Measurements from ENCODE around the gene TRAF2.

TRAF2 gene

DNA sequence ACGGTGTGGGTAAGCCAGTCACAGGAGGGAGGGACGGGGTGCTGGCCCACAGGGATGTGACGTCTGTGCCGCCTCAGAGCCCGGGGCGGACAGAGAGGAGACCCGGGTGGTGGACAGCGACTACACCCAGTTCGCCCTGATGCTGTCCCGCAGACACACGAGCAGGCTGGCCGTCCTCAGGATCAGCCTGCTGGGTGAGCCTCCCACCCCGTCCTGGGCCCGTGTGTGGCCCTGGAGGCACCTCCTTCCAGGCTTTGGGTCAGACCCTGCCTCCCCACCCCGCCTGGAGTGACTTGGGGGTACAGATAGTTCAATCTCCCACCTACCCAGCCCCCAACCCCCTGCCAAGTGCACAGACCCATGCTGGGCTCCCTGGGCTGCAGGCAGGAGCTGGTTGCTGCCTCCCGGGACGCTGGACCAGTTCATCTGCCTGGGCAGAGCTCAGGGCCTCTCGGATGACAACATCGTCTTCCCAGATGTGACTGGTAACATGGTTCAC, 67.5 kb downstream of the TRAF2 start:
- Histone ChIP-seq H3K36me3 (ENCODE audit: insufficient read depth, low read length) (no peaks in the 10 kb centered on the region), H3K27me3 (ENCODE audit: control insufficient read depth, insufficient read depth, low read length) (peaks cover 6% of the 10 kb centered on the region), H3K4me2 (ENCODE audit: low read length) (no peak overlapping the region), H3K4me3 (ENCODE audit: low read length) (no peak overlapping the region), H3K4me1 (ENCODE audit: control insufficient read depth, insufficient read depth, low read length) (peaks cover 12% of the 10 kb centered on the region), H3K9ac (ENCODE audit: low read depth, low read length) (no peak overlapping the region), H3K9me3 (replicated peaks; ENCODE audit: low read length) (no peaks in the 10 kb centered on the region)

DNA sequence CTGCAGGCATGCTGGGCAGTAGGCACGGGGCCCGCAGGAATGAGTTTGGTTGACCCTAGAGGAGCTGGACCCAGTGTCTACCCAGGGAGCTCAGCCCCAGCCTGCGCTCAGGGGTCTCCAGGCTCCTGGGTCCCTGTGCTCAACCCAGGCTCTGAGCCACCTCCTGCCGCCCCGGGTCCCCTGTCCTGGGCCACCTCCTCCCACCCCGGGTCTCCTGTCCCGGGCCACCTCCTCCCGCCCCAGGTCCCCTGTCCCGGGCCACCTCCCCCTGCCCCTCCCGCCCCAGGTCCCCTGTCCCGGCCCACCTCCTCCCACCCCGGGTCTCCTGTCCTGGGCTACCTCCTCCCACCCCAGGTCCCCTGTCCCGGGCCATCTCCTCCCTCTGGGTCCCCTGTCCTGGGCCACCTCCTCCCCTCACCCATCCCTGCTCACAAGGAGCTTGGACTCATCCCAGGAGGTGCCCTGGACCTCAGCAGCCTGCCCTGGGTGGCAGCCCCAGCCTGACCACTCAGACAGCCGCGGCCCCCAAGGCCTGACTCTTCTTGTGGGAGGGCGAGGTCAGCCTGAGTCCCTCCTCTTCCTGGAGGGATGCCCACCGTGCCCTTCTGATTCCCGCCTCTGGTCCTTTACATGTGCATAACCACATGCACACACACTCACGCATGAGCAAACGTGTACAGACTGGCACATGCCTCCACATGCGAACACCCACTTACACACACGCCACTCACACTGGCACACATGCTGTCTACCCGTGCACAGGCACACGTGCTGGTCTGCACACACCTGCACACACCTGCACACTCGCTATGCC, 68.2 kb downstream of the TRAF2 start:
- H3K27me3 ChIP-seq (ENCODE audit: control insufficient read depth, insufficient read depth, low read length), result peaks cover 6% of the 10 kb centered on the region
- H3K4me2 ChIP-seq (ENCODE audit: low read length), result no peak overlapping the region
- no peaks in the 10 kb centered on the region for H3K9me3 ChIP-seq (replicated peaks; ENCODE audit: low read length)
- no peaks in the 10 kb centered on the region for H3K36me3 ChIP-seq (ENCODE audit: insufficient read depth, low read length)
- peaks cover 11% of the 10 kb centered on the region for H3K4me1 ChIP-seq (ENCODE audit: control insufficient read depth, insufficient read depth, low read length)
- no peak overlapping the region for H3K9ac ChIP-seq (ENCODE audit: low read depth, low read length)
- no peak overlapping the region for H3K4me3 ChIP-seq (ENCODE audit: low read length)

DNA sequence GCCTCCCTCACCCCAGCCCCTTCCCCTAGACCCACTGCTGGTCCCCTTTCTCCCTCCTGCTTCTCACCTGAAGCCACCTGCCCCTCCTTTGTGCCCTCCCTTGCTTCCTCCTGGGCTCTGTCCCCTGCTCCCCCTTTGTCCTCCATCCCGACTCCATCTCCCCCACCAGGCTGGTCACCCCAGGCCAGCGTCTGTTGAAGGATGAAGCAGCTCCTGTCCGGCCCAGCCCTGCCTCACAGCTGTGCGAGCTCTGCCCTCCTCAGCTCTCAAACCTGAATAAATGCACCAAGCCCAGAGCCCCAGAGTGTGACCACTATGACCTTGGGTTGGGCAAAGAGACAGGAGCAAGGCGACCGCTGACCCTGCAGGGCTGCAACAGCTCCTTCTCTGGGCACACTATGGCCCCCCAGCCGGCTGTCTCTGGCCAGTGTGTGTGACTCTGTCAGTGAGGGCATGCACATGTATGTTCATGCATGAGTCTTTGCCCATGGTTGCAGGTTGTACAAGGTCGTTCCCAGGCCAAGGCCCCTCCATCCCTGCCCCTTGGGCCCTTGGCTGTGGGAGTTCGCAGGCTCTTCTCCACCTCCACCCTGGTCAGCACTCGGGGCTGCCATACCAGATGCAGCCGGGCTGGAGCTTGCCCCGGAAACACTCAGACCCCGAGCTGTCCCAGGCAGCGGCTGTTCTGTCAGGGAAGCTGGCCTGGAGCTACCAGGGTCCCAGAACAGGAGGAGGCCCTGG, 69.1 kb downstream of the TRAF2 start:
- no peak overlapping the region for H3K4me2 ChIP-seq (ENCODE audit: low read length)
- no peaks in the 10 kb centered on the region for H3K9me3 ChIP-seq (replicated peaks; ENCODE audit: low read length)
- no peak overlapping the region for H3K4me3 ChIP-seq (ENCODE audit: low read length)
- peaks cover 3% of the 10 kb centered on the region for H3K4me1 ChIP-seq (ENCODE audit: control insufficient read depth, insufficient read depth, low read length)
- no peak overlapping the region for H3K9ac ChIP-seq (ENCODE audit: low read depth, low read length)
- peaks cover 6% of the 10 kb centered on the region for H3K27me3 ChIP-seq (ENCODE audit: control insufficient read depth, insufficient read depth, low read length)
- no peaks in the 10 kb centered on the region for H3K36me3 ChIP-seq (ENCODE audit: insufficient read depth, low read length)

DNA sequence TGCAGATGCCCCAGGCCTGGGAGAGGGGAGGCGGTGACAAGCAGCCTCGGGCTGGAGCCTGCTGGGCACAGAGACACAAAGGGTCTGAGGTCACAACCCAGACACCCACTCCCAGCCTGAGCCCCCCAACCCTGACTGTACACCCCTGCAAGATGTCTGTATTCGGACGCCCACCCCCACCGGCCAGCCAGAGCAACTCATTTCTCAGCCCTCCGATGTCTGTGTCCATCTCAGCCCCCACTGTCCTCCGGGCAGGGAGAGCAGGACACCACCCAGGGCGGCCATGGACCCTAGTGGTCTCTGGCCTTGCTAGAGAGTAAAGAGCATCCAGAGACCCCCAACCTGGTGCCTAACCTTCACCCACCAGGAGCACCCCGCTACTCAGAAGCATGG, 69.6 kb downstream of the TRAF2 start:
- no peaks in the 10 kb centered on the region for H3K36me3 ChIP-seq (ENCODE audit: insufficient read depth, low read length)
- H3K4me2 ChIP-seq (ENCODE audit: low read length), result no peak overlapping the region
- no peak overlapping the region for H3K4me3 ChIP-seq (ENCODE audit: low read length)
- H3K4me1 ChIP-seq (ENCODE audit: control insufficient read depth, insufficient read depth, low read length), result no peaks in the 10 kb centered on the region
- H3K27me3 ChIP-seq (ENCODE audit: control insufficient read depth, insufficient read depth, low read length), result peaks cover 6% of the 10 kb centered on the region
- H3K9me3 ChIP-seq (replicated peaks; ENCODE audit: low read length), result no peaks in the 10 kb centered on the region
- no peak overlapping the region for H3K9ac ChIP-seq (ENCODE audit: low read depth, low read length)

DNA sequence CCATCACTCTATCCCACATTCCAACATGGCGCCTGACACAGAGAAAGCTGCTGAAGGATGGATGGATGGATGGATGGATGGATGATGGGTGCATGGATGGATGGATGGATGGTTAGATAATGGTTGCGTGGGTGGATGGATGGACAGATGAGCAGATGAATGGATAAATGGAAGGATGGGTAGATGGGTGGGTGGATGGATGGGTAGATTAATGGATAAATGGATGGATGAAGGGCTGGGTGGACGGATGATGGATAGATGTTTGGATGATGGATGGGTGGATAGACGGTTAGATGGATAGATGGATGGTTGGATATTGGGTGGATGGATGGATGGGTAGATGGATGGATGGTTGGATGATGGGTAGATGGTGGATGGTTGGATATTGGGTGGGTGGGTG, 70.3 kb downstream of the TRAF2 start:
- no peak overlapping the region for H3K9ac ChIP-seq (ENCODE audit: low read depth, low read length)
- no peaks in the 10 kb centered on the region for H3K4me1 ChIP-seq (ENCODE audit: control insufficient read depth, insufficient read depth, low read length)
- H3K27me3 ChIP-seq (ENCODE audit: control insufficient read depth, insufficient read depth, low read length), result peaks cover 8% of the 10 kb centered on the region
- no peak overlapping the region for H3K4me3 ChIP-seq (ENCODE audit: low read length)
- no peaks in the 10 kb centered on the region for H3K36me3 ChIP-seq (ENCODE audit: insufficient read depth, low read length)
- H3K4me2 ChIP-seq (ENCODE audit: low read length), result no peak overlapping the region
- H3K9me3 ChIP-seq (replicated peaks; ENCODE audit: low read length), result no peaks in the 10 kb centered on the region

DNA sequence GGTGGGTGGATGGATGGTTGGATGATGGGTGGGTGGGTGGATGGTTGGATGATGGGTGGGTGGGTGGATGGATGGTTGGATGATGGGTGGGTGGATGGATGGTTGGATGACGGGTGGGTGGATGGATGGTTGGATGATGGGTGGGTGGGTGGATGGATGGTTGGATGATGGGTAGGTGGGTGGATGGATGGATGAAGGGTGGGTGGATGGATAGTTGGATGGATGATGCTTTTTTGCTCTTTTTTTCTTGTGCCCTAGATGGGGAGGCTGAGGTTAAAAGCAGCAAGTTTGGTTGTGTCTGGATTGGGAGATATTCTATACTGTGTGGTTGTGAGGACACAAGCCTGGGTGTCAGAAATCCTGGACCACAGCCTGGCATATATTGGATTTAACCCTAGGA, 71.1 kb downstream of the TRAF2 start:
- Histone ChIP-seq H3K4me3 (ENCODE audit: low read length) (no peak overlapping the region), H3K9me3 (replicated peaks; ENCODE audit: low read length) (no peaks in the 10 kb centered on the region), H3K27me3 (ENCODE audit: control insufficient read depth, insufficient read depth, low read length) (peaks cover 9% of the 10 kb centered on the region), H3K4me1 (ENCODE audit: control insufficient read depth, insufficient read depth, low read length) (no peaks in the 10 kb centered on the region), H3K9ac (ENCODE audit: low read depth, low read length) (no peak overlapping the region), H3K36me3 (ENCODE audit: insufficient read depth, low read length) (no peaks in the 10 kb centered on the region), H3K4me2 (ENCODE audit: low read length) (no peak overlapping the region)

DNA sequence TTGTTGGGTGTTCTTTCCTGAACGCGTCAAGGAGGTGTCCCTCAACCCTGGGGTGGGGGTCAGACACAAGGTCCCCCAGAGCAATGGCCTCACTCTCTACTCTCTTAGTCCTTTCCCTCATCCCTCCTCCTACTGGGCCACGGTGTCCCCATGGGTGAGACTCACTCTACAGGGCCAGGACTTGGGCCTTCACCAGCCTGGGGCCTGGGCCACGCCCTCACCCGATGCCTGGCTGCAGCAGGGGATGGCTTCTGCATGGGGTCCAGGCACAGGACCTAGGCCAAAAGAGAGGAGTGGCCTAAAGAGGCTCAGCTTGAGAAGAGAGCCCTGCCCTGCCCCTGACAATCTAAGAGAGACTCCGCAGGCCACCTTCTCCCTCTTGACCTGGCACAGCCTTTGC, 71.6 kb downstream of the TRAF2 start:
- H3K4me1 ChIP-seq (ENCODE audit: control insufficient read depth, insufficient read depth, low read length), result no peaks in the 10 kb centered on the region
- H3K9me3 ChIP-seq (replicated peaks; ENCODE audit: low read length), result no peaks in the 10 kb centered on the region
- peaks cover 7% of the 10 kb centered on the region for H3K27me3 ChIP-seq (ENCODE audit: control insufficient read depth, insufficient read depth, low read length)
- H3K9ac ChIP-seq (ENCODE audit: low read depth, low read length), result no peak overlapping the region
- no peaks in the 10 kb centered on the region for H3K36me3 ChIP-seq (ENCODE audit: insufficient read depth, low read length)
- H3K4me2 ChIP-seq (ENCODE audit: low read length), result no peak overlapping the region
- H3K4me3 ChIP-seq (ENCODE audit: low read length), result no peak overlapping the region

DNA sequence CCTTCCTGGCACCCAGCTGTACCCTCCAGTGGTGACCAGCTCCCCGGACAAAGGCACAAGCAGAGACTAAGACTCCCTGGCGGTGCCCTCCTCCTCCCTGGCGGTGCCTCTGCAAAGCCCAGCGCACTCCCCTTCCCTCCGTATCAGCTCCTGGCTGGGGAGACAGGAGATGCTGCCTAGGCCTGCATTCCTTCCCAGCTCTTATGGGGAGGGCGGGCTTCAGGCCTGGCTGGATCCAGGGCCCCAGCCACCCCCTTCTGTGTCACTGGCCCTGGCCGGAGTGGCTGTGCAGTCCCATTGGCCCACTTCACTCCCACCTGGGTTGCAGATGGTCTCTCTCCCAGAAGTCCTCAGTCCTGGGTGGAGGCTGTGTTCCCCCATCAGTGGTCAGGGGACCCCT, 72.2 kb downstream of the TRAF2 start:
- H3K9ac ChIP-seq (ENCODE audit: low read depth, low read length), result no peak overlapping the region
- no peak overlapping the region for H3K4me3 ChIP-seq (ENCODE audit: low read length)
- H3K4me1 ChIP-seq (ENCODE audit: control insufficient read depth, insufficient read depth, low read length), result no peaks in the 10 kb centered on the region

DNA sequence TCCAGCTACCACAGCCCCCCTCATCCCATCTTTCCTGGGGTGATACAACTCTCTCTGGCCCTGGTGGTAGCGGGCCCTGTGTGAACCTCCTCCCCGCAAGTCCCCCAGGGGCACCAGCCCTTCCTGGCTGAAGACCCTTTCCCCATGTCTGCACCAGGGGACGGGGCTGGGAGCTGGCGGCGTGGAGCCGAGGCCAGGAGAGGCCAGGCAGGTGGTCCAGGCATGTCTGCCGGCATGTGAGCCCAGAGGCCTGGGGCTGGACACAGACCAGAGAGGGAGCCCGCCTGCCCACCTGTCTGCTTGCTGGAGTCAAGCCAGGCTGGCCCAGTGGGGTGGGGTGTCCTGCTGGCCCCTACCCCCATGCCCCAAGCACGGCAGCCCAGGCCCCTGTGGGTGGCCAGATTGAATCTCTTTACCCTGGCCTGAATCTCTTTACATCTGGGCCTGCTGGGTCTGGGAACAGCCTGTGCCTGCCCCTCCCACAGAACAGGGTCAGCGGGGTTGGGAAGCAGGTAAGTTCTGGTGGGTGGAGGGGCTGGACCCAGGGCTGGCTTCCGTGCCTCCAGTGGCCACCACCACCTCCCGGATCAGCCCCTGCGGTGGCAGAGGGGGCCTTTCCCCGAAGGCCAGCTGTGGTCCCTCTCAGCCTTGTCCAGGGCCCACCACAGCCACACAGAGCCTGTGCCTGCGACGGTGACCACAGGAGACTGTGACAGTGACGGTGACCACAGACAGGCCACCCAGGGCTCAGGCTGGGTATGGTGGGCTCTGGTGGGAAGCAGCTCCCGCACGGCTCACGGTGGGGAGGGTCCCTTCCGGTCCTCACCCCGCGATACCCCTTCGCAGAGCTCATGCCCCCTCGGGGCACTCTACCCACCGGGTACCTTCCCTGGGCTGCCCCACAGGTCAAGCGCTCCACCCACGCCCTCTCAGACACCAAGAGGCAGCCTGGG, 72.9 kb downstream of the TRAF2 start:
- Histone ChIP-seq H3K4me3 (ENCODE audit: low read length) (no peak overlapping the region), H3K4me1 (ENCODE audit: control insufficient read depth, insufficient read depth, low read length) (no peaks in the 10 kb centered on the region), H3K27me3 (ENCODE audit: control insufficient read depth, insufficient read depth, low read length) (peaks cover 6% of the 10 kb centered on the region), H3K4me2 (ENCODE audit: low read length) (no peak overlapping the region), H3K9me3 (replicated peaks; ENCODE audit: low read length) (no peaks in the 10 kb centered on the region), H3K36me3 (ENCODE audit: insufficient read depth, low read length) (no peaks in the 10 kb centered on the region), H3K9ac (ENCODE audit: low read depth, low read length) (no peak overlapping the region)

More for the DNA sequence above, 72.2 kb downstream of the TRAF2 start:
- Histone ChIP-seq H3K36me3 (ENCODE audit: insufficient read depth, low read length) (no peaks in the 10 kb centered on the region), H3K4me2 (ENCODE audit: low read length) (no peak overlapping the region), H3K9me3 (replicated peaks; ENCODE audit: low read length) (no peaks in the 10 kb centered on the region), H3K27me3 (ENCODE audit: control insufficient read depth, insufficient read depth, low read length) (peaks cover 6% of the 10 kb centered on the region)

DNA sequence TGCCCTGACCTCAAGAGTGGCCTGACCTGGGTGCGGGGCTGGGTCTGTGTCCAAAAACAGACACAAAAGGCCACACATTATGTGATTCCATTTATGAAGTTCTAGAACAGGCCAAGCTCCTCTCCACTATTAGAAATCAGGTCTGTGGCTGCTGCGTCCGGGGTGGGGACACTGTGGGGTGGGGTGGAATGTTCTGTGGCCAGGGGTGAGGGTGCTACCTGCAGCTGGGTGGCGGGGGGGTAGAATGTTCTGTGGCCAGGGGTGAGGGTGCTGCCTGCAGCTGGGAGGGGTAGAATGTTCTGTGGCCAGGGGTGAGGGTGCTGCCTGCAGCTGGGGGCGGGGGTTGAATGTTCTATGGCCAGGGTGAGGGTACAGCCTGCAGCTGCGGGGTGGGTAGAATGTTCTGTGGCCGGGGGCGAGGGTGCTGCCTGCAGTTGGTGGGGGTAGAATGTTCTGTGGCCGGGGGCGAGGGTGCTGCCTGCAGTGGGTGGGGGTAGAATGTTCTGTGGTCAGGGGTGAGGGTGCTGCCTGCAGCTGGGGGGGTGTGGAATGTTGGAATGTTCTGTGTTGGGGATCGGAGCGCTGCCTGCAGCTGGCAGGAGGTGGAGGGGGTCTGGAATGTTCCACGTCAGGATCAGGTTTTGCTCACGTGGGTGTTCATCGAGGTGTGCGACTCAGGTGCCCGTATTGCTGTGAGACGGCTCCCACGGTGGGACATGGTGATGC, 74.1 kb downstream of the TRAF2 start:
- no peaks in the 10 kb centered on the region for H3K4me1 ChIP-seq (ENCODE audit: control insufficient read depth, insufficient read depth, low read length)
- no peak overlapping the region for H3K9ac ChIP-seq (ENCODE audit: low read depth, low read length)
- H3K36me3 ChIP-seq (ENCODE audit: insufficient read depth, low read length), result no peaks in the 10 kb centered on the region
- H3K27me3 ChIP-seq (ENCODE audit: control insufficient read depth, insufficient read depth, low read length), result peaks cover 6% of the 10 kb centered on the region
- H3K4me2 ChIP-seq (ENCODE audit: low read length), result no peak overlapping the region
- H3K4me3 ChIP-seq (ENCODE audit: low read length), result no peak overlapping the region
- H3K9me3 ChIP-seq (replicated peaks; ENCODE audit: low read length), result no peaks in the 10 kb centered on the region

DNA sequence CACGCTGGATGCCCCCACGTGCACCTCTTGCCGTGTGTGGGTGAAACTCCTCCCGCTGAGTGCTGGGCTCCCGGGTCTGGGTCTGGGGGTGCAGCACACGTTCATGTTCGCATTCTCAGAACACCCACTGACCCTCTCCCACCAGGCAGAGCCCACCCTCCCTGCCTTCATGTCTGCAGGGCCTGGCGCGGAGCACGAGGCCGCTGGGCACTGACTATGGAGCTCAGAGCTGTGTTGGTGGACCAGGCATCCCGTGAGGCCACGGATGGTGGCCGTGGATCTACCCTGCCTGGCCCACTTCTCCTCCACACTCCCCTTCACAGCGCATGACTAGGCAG, 74.6 kb downstream of the TRAF2 start:
- H3K36me3 ChIP-seq (ENCODE audit: insufficient read depth, low read length), result no peaks in the 10 kb centered on the region
- no peaks in the 10 kb centered on the region for H3K4me1 ChIP-seq (ENCODE audit: control insufficient read depth, insufficient read depth, low read length)
- H3K4me2 ChIP-seq (ENCODE audit: low read length), result no peak overlapping the region
- no peak overlapping the region for H3K9ac ChIP-seq (ENCODE audit: low read depth, low read length)
- H3K27me3 ChIP-seq (ENCODE audit: control insufficient read depth, insufficient read depth, low read length), result peaks cover 9% of the 10 kb centered on the region
- H3K4me3 ChIP-seq (ENCODE audit: low read length), result no peak overlapping the region
- H3K9me3 ChIP-seq (replicated peaks; ENCODE audit: low read length), result no peaks in the 10 kb centered on the region
